Smooth muscle cell of the pulmonary artery (primary cell): ENCODE data around the gene CLK1. TPM values are rescaled to one million over a fixed set of nuclear protein-coding genes. Genes with fewer than 3 reads are reported as not detected.

Source experiments
- total RNA-seq: library from RNA; depleted of rRNA; stranded (reverse); fragments of >200 nt; gene quantifications from 2 replicates; pipeline ENCODE4 v1.2.3, GENCODE V29; 2014

The CLK1 gene
- 59.5 and 76.7 TPM in 2 replicates for total RNA-seq

GRCh38 chr2:200864176-200865034 lies at the start of gene CLK1:
Gene CLK1 (minus strand): TSS chr2:200864658. CDS start chr2:200861862, 2,796 bp downstream.

GRCh38 chr2:200888704-200889625 lies 24.5 kb upstream of the CLK1 start, which contains the start of the genes NIF3L1 and PPIL3:
Gene NIF3L1 (plus strand): TSS chr2:200889371. CDS start chr2:200891944, 2,573 bp downstream.
Gene PPIL3 (minus strand): TSS chr2:200889077. CDS start chr2:200887615, 1,462 bp downstream.

GRCh38 chr2:200811333-200812121 lies 52.9 kb downstream of the CLK1 start, which contains the start of gene BZW1:
Gene BZW1 (plus strand): TSS chr2:200811910. CDS start chr2:200813218, 1,308 bp downstream.

Other genes with a start within 250 kb of the CLK1 start
- 629 and 710 TPM in 2 replicates for gene BZW1, start 52.7 kb downstream of the CLK1 start, total RNA-seq
- 60.5 and 61.4 TPM in 2 replicates for gene PPIL3, start 24.4 kb upstream of the CLK1 start, total RNA-seq
- gene NIF3L1, start 24.7 kb upstream of the CLK1 start, total RNA-seq: 22.7 and 26.3 TPM in 2 replicates
- gene ORC2, start 99.0 kb upstream of the CLK1 start, total RNA-seq: 13.6 and 14.5 TPM in 2 replicates
- 9.0 and 10.6 TPM in 2 replicates for gene HYCC2, start 207.0 kb upstream of the CLK1 start, total RNA-seq
- gene NDUFB3, start 207.3 kb upstream of the CLK1 start, total RNA-seq: 35.9 and 48.2 TPM in 2 replicates